Measurements from ENCODE around the gene PEF1. TPM values are rescaled to one million over a fixed set of nuclear protein-coding genes. Genes with fewer than 3 reads are reported as not detected.

The PEF1 gene
- total and polyA plus RNA-seq, 2 experiments from 2014 or later = 22.3 to 68.5 TPM

DNA sequence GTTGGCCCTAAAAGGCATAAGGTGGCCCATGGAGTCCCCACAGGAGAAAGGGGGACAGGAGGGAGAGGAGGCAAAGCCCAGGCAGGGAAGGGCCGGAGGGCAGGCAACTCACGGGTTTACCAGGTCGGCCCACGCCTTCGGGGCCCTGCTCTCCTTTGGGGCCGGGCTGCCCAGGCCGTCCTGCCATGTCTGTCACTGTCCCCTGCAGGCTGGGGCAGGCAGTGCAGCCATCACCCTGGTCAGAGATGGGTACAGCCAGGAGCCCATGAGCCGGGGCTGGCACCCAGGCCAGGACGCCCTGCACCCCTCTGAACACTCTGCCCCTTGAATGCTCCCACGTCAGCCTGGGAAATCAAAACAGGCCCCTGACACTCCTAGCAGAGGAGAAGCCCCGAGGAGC lies 39.3 kb upstream of the PEF1 start:
- Mint-ChIP-seq H3K4me1 (peaks cover 14% of the 10 kb centered on the region), H3K27me3 (ENCODE audit: insufficient read depth, low read depth, poor library complexity) (peaks cover 11% of the 10 kb centered on the region)
- peak; percentile 95 for ATAC-seq

DNA sequence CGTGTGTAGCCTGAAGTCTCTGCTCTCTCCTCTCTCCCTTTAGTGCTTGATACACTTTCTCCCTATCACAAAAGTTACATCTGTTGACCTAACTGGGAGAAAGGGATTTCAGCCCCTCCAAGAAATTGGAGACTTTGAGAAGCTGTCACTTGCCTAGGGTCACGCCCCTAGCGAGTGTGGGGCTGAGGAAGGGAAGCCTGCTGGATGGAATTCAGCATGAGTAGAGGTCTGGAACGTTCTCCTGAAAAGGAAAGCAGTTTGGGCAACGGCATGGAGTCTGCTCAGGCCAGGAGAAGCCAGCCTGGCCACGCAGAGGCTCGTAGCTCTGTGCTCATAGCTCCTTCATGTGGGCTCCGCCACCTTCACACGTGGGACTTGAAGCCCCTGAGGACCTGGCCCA lies 36.7 kb upstream of the PEF1 start:
- ATAC-seq (no peak), DNase-seq (ENCODE audit: low spot score) (peak; percentile 26)
- no peaks in the 10 kb centered on the region for H3K79me2 ChIP-seq (replicated peaks; ENCODE audit: insufficient read depth)
- Mint-ChIP-seq H3K36me3 (ENCODE audit: low read depth) (no peaks in the 10 kb centered on the region; the same call in 2 of the 3 replicates), H3K27ac (no peak overlapping the region), H3K27me3 (ENCODE audit: insufficient read depth, low read depth, poor library complexity) (peaks cover 5% of the 10 kb centered on the region), H3K9me3 (no peaks in the 10 kb centered on the region), H3K4me3 (no peak overlapping the region), H3K4me1 (peaks cover 9% of the 10 kb centered on the region)
- H3F3A ChIP-seq (replicated peaks; ENCODE audit: low read depth) = no peaks in the 10 kb centered on the region
- no peak overlapping the region for H3K4me3 ChIP-seq
- no peaks in the 10 kb centered on the region for H3K27me3 ChIP-seq (ENCODE audit: insufficient read depth)
- H3K4me2 ChIP-seq = no peak overlapping the region
- TF ChIP-seq NANOG (IDR thresholded peaks at IDR 0.05; ENCODE audit: borderline replicate concordance) = no peak
- TF ChIP-seq, protein P1, sequence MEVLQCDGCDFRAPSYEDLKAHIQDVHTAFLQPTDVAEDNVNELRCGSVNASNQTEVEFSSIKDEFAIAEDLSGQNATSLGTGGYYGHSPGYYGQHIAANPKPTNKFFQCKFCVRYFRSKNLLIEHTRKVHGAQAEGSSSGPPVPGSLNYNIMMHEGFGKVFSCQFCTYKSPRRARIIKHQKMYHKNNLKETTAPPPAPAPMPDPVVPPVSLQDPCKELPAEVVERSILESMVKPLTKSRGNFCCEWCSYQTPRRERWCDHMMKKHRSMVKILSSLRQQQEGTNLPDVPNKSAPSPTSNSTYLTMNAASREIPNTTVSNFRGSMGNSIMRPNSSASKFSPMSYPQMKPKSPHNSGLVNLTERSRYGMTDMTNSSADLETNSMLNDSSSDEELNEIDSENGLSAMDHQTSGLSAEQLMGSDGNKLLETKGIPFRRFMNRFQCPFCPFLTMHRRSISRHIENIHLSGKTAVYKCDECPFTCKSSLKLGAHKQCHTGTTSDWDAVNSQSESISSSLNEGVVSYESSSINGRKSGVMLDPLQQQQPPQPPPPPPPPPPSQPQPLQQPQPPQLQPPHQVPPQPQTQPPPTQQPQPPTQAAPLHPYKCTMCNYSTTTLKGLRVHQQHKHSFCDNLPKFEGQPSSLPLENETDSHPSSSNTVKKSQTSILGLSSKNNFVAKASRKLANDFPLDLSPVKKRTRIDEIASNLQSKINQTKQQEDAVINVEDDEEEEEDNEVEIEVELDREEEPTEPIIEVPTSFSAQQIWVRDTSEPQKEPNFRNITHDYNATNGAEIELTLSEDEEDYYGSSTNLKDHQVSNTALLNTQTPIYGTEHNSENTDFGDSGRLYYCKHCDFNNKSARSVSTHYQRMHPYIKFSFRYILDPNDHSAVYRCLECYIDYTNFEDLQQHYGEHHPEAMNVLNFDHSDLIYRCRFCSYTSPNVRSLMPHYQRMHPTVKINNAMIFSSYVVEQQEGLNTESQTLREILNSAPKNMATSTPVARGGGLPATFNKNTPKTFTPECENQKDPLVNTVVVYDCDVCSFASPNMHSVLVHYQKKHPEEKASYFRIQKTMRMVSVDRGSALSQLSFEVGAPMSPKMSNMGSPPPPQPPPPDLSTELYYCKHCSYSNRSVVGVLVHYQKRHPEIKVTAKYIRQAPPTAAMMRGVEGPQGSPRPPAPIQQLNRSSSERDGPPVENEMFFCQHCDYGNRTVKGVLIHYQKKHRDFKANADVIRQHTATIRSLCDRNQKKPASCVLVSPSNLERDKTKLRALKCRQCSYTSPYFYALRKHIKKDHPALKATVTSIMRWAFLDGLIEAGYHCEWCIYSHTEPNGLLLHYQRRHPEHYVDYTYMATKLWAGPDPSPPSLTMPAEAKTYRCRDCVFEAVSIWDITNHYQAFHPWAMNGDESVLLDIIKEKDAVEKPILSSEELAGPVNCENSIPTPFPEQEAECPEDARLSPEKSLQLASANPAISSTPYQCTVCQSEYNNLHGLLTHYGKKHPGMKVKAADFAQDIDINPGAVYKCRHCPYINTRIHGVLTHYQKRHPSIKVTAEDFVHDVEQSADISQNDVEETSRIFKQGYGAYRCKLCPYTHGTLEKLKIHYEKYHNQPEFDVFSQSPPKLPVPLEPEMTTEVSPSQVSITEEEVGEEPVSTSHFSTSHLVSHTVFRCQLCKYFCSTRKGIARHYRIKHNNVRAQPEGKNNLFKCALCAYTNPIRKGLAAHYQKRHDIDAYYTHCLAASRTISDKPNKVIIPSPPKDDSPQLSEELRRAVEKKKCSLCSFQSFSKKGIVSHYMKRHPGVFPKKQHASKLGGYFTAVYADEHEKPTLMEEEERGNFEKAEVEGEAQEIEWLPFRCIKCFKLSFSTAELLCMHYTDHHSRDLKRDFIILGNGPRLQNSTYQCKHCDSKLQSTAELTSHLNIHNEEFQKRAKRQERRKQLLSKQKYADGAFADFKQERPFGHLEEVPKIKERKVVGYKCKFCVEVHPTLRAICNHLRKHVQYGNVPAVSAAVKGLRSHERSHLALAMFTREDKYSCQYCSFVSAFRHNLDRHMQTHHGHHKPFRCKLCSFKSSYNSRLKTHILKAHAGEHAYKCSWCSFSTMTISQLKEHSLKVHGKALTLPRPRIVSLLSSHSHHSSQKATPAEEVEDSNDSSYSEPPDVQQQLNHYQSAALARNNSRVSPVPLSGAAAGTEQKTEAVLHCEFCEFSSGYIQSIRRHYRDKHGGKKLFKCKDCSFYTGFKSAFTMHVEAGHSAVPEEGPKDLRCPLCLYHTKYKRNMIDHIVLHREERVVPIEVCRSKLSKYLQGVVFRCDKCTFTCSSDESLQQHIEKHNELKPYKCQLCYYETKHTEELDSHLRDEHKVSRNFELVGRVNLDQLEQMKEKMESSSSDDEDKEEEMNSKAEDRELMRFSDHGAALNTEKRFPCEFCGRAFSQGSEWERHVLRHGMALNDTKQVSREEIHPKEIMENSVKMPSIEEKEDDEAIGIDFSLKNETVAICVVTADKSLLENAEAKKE (CRISPR knock-in tag; IDR thresholded peaks at IDR 0.05) = no peak
- TF ChIP-seq EZH2 (IDR thresholded peaks at IDR 0.05; ENCODE audit: low read depth, unreplicated experiment) = no peak
- no peak for TF ChIP-seq CTCF (conservative IDR thresholded peaks at IDR 0.05; ENCODE audit: low read depth in 2 of 2)
- TF ChIP-seq POLR2AphosphoS5 (IDR thresholded peaks at IDR 0.05; ENCODE audit: low read depth) = no peak
- no peaks in the 10 kb centered on the region for H3K36me3 ChIP-seq (ENCODE audit: insufficient read depth)
- no peak overlapping the region for H2AFZ ChIP-seq
- no peaks in the 10 kb centered on the region for H3K9me2 ChIP-seq (ENCODE audit: insufficient read depth)
- 0 out of 2 replicates have a peak, but pooled peaks cover 2% of the 10 kb centered on the region for H3K4me1 ChIP-seq (ENCODE audit: insufficient read depth)
- no peaks in the 10 kb centered on the region for H4K20me1 ChIP-seq (replicated peaks; ENCODE audit: insufficient read depth)
- H3K27ac ChIP-seq (ENCODE audit: low read depth) = no peak overlapping the region

More for the DNA sequence above, 39.3 kb upstream of the PEF1 start:
- Mint-ChIP-seq H3K27ac (no peak overlapping the region), H3K4me3 (no peak overlapping the region), H3K9me3 (no peaks in the 10 kb centered on the region; the same call in 2 of the 3 replicates), H3K36me3 (ENCODE audit: low read depth) (no peaks in the 10 kb centered on the region; the same call in 2 of the 3 replicates)
- Histone ChIP-seq H3F3A (replicated peaks; ENCODE audit: low read depth) (no peaks in the 10 kb centered on the region), H3K36me3 (ENCODE audit: insufficient read depth) (no peaks in the 10 kb centered on the region), H3K4me1 (ENCODE audit: insufficient read depth) (no peaks in the 10 kb centered on the region), H3K9me2 (ENCODE audit: insufficient read depth) (no peaks in the 10 kb centered on the region), H4K20me1 (replicated peaks; ENCODE audit: insufficient read depth) (no peaks in the 10 kb centered on the region), H3K4me2 (no peak overlapping the region), H3K79me2 (replicated peaks; ENCODE audit: insufficient read depth) (no peaks in the 10 kb centered on the region), H2AFZ (no peak overlapping the region), H3K4me3 (no peak overlapping the region), H3K27me3 (ENCODE audit: insufficient read depth) (no peaks in the 10 kb centered on the region), H3K27ac (ENCODE audit: low read depth) (no peak overlapping the region)
- TF ChIP-seq CTCF (conservative IDR thresholded peaks at IDR 0.05; ENCODE audit: low read depth in 2 of 2) (peak; percentile 48 to 74), ZNF331 (CRISPR knock-in tag; IDR thresholded peaks at IDR 0.05; ENCODE audit: low read depth) (no peak)
- peak; percentile 77 for DNase-seq (ENCODE audit: low spot score)

Measured in GM23338 (cell line).